HL-60 (cell line): ENCODE results near the gene EREG.

Experiments used
- CTCF ChIP-seq: IDR thresholded peaks from one replicate; pipeline ENCODE4 v1.5.1; 2011; ENCODE audit warnings: low read length, control low read depth, inconsistent platforms; ENCODE audit not compliant: insufficient read depth
- GABPA ChIP-seq: IDR thresholded peaks from 2 replicates; pipeline ENCODE4 v1.6.1; 2012; ENCODE audit warnings: low read depth
- POLR2AphosphoS5 ChIP-seq: IDR thresholded peaks from 2 replicates; pipeline ENCODE4 v1.6.1; 2012; ENCODE audit warnings: low read depth
- SPI1 ChIP-seq: IDR thresholded peaks from 2 replicates; pipeline ENCODE4 v1.6.1; 2012; ENCODE audit warnings: low read depth, mild to moderate bottlenecking, borderline replicate concordance
- TF ChIP-seq, protein P1 (sequence below): IDR thresholded peaks from 2 replicates; pipeline ENCODE4 v1.6.1; 2012; ENCODE audit warnings: low read depth; ENCODE audit not compliant: insufficient replicate concordance

GRCh38 chr4:74413265-74413664, 48.3 kb downstream of the EREG start:
- TF ChIP-seq POLR2AphosphoS5 (no peak), CTCF (no peak), SPI1 (no peak), GABPA (no peak)
- TF ChIP-seq, protein P1, sequence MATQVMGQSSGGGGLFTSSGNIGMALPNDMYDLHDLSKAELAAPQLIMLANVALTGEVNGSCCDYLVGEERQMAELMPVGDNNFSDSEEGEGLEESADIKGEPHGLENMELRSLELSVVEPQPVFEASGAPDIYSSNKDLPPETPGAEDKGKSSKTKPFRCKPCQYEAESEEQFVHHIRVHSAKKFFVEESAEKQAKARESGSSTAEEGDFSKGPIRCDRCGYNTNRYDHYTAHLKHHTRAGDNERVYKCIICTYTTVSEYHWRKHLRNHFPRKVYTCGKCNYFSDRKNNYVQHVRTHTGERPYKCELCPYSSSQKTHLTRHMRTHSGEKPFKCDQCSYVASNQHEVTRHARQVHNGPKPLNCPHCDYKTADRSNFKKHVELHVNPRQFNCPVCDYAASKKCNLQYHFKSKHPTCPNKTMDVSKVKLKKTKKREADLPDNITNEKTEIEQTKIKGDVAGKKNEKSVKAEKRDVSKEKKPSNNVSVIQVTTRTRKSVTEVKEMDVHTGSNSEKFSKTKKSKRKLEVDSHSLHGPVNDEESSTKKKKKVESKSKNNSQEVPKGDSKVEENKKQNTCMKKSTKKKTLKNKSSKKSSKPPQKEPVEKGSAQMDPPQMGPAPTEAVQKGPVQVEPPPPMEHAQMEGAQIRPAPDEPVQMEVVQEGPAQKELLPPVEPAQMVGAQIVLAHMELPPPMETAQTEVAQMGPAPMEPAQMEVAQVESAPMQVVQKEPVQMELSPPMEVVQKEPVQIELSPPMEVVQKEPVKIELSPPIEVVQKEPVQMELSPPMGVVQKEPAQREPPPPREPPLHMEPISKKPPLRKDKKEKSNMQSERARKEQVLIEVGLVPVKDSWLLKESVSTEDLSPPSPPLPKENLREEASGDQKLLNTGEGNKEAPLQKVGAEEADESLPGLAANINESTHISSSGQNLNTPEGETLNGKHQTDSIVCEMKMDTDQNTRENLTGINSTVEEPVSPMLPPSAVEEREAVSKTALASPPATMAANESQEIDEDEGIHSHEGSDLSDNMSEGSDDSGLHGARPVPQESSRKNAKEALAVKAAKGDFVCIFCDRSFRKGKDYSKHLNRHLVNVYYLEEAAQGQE: no peak
